ENCODE data around the gene BRIP1. TPM values are rescaled to one million over a fixed set of nuclear protein-coding genes. Genes with fewer than 3 reads are reported as not detected.

Gene BRIP1
- total and polyA plus RNA-seq, 10 of the 15 experiments (the other 5 are each of a cell fraction or from before 2014, with no cell fraction given), result 4.0 to 24.2 (median 12.8) TPM

DNA sequence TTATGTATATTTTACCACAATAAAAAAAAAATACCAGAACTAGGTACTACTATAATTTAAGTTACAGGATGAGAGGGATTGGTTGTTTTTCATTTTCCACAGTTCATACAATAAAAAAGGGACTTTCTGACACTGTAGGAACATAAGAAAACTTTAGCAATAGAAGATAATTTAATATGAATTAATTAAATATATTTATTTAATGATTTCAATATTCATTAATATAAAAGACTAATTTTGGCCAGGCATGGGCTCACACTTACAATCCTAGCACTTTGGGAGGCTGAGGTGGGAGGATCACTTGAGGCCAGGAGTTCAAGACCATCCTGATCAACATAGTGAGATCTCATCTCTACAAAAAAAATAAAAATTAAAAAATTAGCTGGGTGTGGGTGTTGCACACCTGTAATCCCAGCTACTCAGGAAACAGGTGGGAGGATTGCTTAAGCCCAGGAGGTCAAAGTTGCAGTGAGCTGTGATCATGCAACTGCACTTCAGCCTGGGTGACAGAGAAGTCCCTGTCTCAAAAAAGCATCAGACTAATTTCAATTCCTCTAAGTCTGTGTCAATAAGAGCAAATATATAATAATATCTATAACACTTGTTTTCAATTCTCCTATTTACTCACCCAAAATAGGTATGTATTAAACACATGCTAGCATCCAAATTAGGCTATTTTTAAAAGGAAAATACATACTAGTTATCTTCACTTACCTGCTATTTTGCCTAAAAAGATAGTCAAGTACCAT, 79.6 kb downstream of the BRIP1 start (continued):
- TF ChIP-seq, protein P1, sequence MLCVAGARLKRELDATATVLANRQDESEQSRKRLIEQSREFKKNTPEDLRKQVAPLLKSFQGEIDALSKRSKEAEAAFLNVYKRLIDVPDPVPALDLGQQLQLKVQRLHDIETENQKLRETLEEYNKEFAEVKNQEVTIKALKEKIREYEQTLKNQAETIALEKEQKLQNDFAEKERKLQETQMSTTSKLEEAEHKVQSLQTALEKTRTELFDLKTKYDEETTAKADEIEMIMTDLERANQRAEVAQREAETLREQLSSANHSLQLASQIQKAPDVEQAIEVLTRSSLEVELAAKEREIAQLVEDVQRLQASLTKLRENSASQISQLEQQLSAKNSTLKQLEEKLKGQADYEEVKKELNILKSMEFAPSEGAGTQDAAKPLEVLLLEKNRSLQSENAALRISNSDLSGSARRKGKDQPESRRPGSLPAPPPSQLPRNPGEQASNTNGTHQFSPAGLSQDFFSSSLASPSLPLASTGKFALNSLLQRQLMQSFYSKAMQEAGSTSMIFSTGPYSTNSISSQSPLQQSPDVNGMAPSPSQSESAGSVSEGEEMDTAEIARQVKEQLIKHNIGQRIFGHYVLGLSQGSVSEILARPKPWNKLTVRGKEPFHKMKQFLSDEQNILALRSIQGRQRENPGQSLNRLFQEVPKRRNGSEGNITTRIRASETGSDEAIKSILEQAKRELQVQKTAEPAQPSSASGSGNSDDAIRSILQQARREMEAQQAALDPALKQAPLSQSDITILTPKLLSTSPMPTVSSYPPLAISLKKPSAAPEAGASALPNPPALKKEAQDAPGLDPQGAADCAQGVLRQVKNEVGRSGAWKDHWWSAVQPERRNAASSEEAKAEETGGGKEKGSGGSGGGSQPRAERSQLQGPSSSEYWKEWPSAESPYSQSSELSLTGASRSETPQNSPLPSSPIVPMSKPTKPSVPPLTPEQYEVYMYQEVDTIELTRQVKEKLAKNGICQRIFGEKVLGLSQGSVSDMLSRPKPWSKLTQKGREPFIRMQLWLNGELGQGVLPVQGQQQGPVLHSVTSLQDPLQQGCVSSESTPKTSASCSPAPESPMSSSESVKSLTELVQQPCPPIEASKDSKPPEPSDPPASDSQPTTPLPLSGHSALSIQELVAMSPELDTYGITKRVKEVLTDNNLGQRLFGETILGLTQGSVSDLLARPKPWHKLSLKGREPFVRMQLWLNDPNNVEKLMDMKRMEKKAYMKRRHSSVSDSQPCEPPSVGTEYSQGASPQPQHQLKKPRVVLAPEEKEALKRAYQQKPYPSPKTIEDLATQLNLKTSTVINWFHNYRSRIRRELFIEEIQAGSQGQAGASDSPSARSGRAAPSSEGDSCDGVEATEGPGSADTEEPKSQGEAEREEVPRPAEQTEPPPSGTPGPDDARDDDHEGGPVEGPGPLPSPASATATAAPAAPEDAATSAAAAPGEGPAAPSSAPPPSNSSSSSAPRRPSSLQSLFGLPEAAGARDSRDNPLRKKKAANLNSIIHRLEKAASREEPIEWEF (IDR thresholded peaks at IDR 0.05; ENCODE audit: insufficient replicate concordance, low read depth, low read length), result peak; percentile 21
- TF ChIP-seq RAD51 (IDR thresholded peaks at IDR 0.05) (no peak), BCL11A (IDR thresholded peaks at IDR 0.05; ENCODE audit: low read depth, low read length) (no peak; the same call in 1 of the 2 replicates), NFXL1 (IDR thresholded peaks at IDR 0.05; ENCODE audit: borderline replicate concordance) (no peak)
- TF ChIP-seq, protein P2, sequence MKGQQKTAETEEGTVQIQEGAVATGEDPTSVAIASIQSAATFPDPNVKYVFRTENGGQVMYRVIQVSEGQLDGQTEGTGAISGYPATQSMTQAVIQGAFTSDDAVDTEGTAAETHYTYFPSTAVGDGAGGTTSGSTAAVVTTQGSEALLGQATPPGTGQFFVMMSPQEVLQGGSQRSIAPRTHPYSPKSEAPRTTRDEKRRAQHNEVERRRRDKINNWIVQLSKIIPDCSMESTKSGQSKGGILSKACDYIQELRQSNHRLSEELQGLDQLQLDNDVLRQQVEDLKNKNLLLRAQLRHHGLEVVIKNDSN (IDR thresholded peaks at IDR 0.05; ENCODE audit: borderline replicate concordance, extremely low read length, insufficient read depth, low read depth, low read length), result no peak
